Measurements from ENCODE around the gene CENPB. TPM values are rescaled to one million over a fixed set of nuclear protein-coding genes. Genes with fewer than 3 reads are reported as not detected.

The CENPB gene
- total and polyA plus RNA-seq, 11 donors = 56.2 to 122 (median 75.3) TPM

GRCh38 chr20:3758566-3758965 lies 28.0 kb downstream of the CENPB start:
- Histone ChIP-seq H3K4me1 (peaks cover 0 to 24% (median 4%) of the 10 kb centered on the region in 12 donors), H3K9me3 (no peaks in the 10 kb centered on the region), H3K36me3 (peaks cover 0 to 24% (median 0%) of the 10 kb centered on the region in 9 donors), H3K27me3 (no peaks in the 10 kb centered on the region), H3K4me3 (no peak overlapping the region), H3K27ac (peak overlapping the region in 11 of 12 donors; percentile 35 to 78 (median 60))
- DNase-seq (peak in 3 of 5 donors; percentile 55 to 60 (median 59)), ATAC-seq (peak in 2 of 4 donors; percentile 43 to 50)
- intact Hi-C loops (cut with DNase I) = no loop called here
- TF ChIP-seq CTCF (IDR thresholded peaks at IDR 0.05) = no peak
- no peak for TF ChIP-seq POLR2A (IDR thresholded peaks at IDR 0.05)
- WGBS, 4 donors = 40 to 62% (median 54%) methylated on average over 1 to 11 of the region's 11 CpGs; no CpG with 5 or more reads in 1 of the 4 donors

- DNase-seq (no peak), ATAC-seq (no peak)
- Histone ChIP-seq H3K36me3 (peaks cover 0 to 24% (median 0%) of the 10 kb centered on the region in 9 donors), H3K4me3 (no peak overlapping the region), H3K27ac (peak overlapping the region in 9 of 12 donors; percentile 39 to 78 (median 61)), H3K9me3 (no peaks in the 10 kb centered on the region), H3K27me3 (no peaks in the 10 kb centered on the region), H3K4me1 (peaks cover 0 to 36% (median 9%) of the 10 kb centered on the region in 12 donors)
- whole genome bisulfite sequencing, 4 donors = 74 to 83% (median 82%) methylated on average over 2 of the region's 2 CpGs
- intact Hi-C loops (cut with DNase I) = no loop called here
- TF ChIP-seq POLR2A (IDR thresholded peaks at IDR 0.05) (no peak), CTCF (IDR thresholded peaks at IDR 0.05) (no peak)
Observed at GRCh38 chr20:3757268-3757667, 29.3 kb downstream of the CENPB start.

- peaks cover 0 to 48% (median 11%) of the 10 kb centered on the region in 12 donors for H3K4me1 ChIP-seq
- DNase-seq (no peak), ATAC-seq (no peak)
- no peaks in the 10 kb centered on the region for H3K9me3 ChIP-seq
- TF ChIP-seq POLR2A (IDR thresholded peaks at IDR 0.05) (no peak), CTCF (IDR thresholded peaks at IDR 0.05) (no peak)
- intact Hi-C loops (cut with DNase I) = loop anchor here in 1 of 10 donors (2.0 kb wide), 1 partner anchor 19 kb away; no protein-coding TSS in a partner anchor
- 72 to 93% (median 74%) methylated on average over 2 to 5 of the region's 5 CpGs for WGBS, 4 donors
- H3K4me3 ChIP-seq = no peak overlapping the region
- H3K27me3 ChIP-seq = peaks cover 0 to 4% (median 0%) of the 10 kb centered on the region in 9 donors
- H3K27ac ChIP-seq = peak overlapping the region in 3 of 12 donors; percentile 5 to 60 (median 33)
- H3K36me3 ChIP-seq = peaks cover 0 to 34% (median 7%) of the 10 kb centered on the region in 9 donors
Observed at GRCh38 chr20:3755814-3756480, 30.6 kb downstream of the CENPB start.

- peaks cover 0 to 5% (median 0%) of the 10 kb centered on the region in 9 donors for H3K27me3 ChIP-seq
- H3K4me1 ChIP-seq = peaks cover 0 to 51% (median 11%) of the 10 kb centered on the region in 12 donors
- no peak overlapping the region for H3K27ac ChIP-seq
- peak in 1 of 5 donors; percentile 13 for DNase-seq
- TF ChIP-seq POLR2A (IDR thresholded peaks at IDR 0.05) = no peak
- TF ChIP-seq CTCF (IDR thresholded peaks at IDR 0.05) = no peak
- H3K4me3 ChIP-seq = no peak overlapping the region
- 60 to 88% (median 84%) methylated on average over 5 to 7 of the region's 7 CpGs for WGBS, 4 donors
- no peaks in the 10 kb centered on the region for H3K9me3 ChIP-seq
- no peak for ATAC-seq
- intact Hi-C loops (cut with DNase I) = loop anchor here in 1 of 10 donors (2.0 kb wide), 1 partner anchor 20 kb away; no protein-coding TSS in a partner anchor
- peaks cover 0 to 41% (median 14%) of the 10 kb centered on the region in 9 donors for H3K36me3 ChIP-seq
Observed at GRCh38 chr20:3755269-3755668, 31.3 kb downstream of the CENPB start.
